Activated naive CD8-positive, alpha-beta T cell treated with anti-CD3 and anti-CD28 coated beads, Interleukin-2, amount 50 U/mL, for 16 hours (primary cell): ENCODE results near the gene TBC1D8.

Experiments used
- DNase-seq: peaks from one replicate; pipeline ENCODE4 v3.0.0-alpha.2; 2020; ENCODE audit warnings: low read depth, low spot score

Gene TBC1D8

GRCh38 chr2:101135412-101136296 lies 15.5 kb downstream of the TBC1D8 start:
- DNase-seq: no peak

GRCh38 chr2:101133492-101134100 lies 17.6 kb downstream of the TBC1D8 start:
- no peak for DNase-seq

- DNase-seq: no peak
Observed at GRCh38 chr2:101132202-101132601, 19.0 kb downstream of the TBC1D8 start.

- no peak for DNase-seq
Observed at GRCh38 chr2:101130081-101130480, 21.1 kb downstream of the TBC1D8 start.

GRCh38 chr2:101127319-101128056 lies 23.7 kb downstream of the TBC1D8 start:
- DNase-seq: no peak

GRCh38 chr2:101125808-101126207 lies 25.4 kb downstream of the TBC1D8 start:
- no peak for DNase-seq

GRCh38 chr2:101125374-101125773 lies 25.8 kb downstream of the TBC1D8 start:
- no peak for DNase-seq

GRCh38 chr2:101124643-101125366 lies 26.4 kb downstream of the TBC1D8 start:
- DNase-seq: no peak

- no peak for DNase-seq
Observed at GRCh38 chr2:101123795-101124471, 27.2 kb downstream of the TBC1D8 start.

GRCh38 chr2:101121174-101121573 lies 30.0 kb downstream of the TBC1D8 start:
- DNase-seq: no peak

GRCh38 chr2:101120124-101120996 lies 30.8 kb downstream of the TBC1D8 start:
- DNase-seq: no peak

GRCh38 chr2:101119431-101119830 lies 31.8 kb downstream of the TBC1D8 start:
- DNase-seq: no peak

- no peak for DNase-seq
Observed at GRCh38 chr2:101116841-101117552, 34.2 kb downstream of the TBC1D8 start.

GRCh38 chr2:101116348-101116747 lies 34.8 kb downstream of the TBC1D8 start:
- no peak for DNase-seq

GRCh38 chr2:101115664-101116063 lies 35.5 kb downstream of the TBC1D8 start:
- DNase-seq: no peak

- DNase-seq: no peak
Observed at GRCh38 chr2:101114815-101115214, 36.4 kb downstream of the TBC1D8 start.

GRCh38 chr2:101114268-101114783 lies 36.9 kb downstream of the TBC1D8 start:
- no peak for DNase-seq

GRCh38 chr2:101113441-101114267 lies 37.5 kb downstream of the TBC1D8 start:
- no peak for DNase-seq
